WTC11 (cell line): ENCODE data around the gene ATP2B1. TPM values are rescaled to one million over a fixed set of nuclear protein-coding genes. Genes with fewer than 3 reads are reported as not detected.

Source experiments
- ATAC-seq: fragments of 200-7000 bp; cut with Tn5 transposase; 2 replicates; pipeline ENCODE4 v1.10.0; 2021; ENCODE audit warnings: mild to moderate bottlenecking, moderate library complexity
- CTCF ChIA-PET: fragments of 300-600 bp; sonication (Branson Sonifier 250); formaldehyde crosslinking; loops from one replicate; lab custom pipeline; 2021; ENCODE audit warnings: antibody characterized with exemption; lab: Charles Lee
- POLR2A ChIA-PET: fragments of 350-600 bp; sonication (Branson Sonifier 250); formaldehyde crosslinking; loops from one replicate; lab custom pipeline; 2021; ENCODE audit warnings: antibody characterized with exemption; lab: Charles Lee
- DNase-seq: peaks from one replicate; pipeline ENCODE4 v3.0.0; 2021; ENCODE audit warnings: low spot score
- H3K27ac Mint-ChIP-seq: 2 replicates; pipeline ENCODE4 v1.8.0; 2021; ENCODE audit warnings: mixed read lengths
- H3K27me3 Mint-ChIP-seq: 2 replicates; pipeline ENCODE4 v1.8.0; 2021; ENCODE audit warnings: low read depth, mild to moderate bottlenecking, moderate library complexity, mixed read lengths
- H3K36me3 Mint-ChIP-seq: 2 replicates; pipeline ENCODE4 v1.8.0; 2021; ENCODE audit warnings: mixed read lengths
- H3K4me1 Mint-ChIP-seq: 2 replicates; pipeline ENCODE4 v1.8.0; 2022; ENCODE audit warnings: mixed read lengths
- H3K4me3 Mint-ChIP-seq: 2 replicates; pipeline ENCODE4 v1.8.0; 2021; ENCODE audit warnings: mild to moderate bottlenecking, moderate library complexity, mixed read lengths
- H3K9me3 Mint-ChIP-seq: 2 replicates; pipeline ENCODE4 v1.8.0; 2021; ENCODE audit warnings: mixed read lengths
- AR ChIP-seq: fragments of 250-450 bp; sonication (Bioruptor Pico); IDR thresholded peaks from 2 replicates; pipeline ENCODE4 v1.9.0; 2021; ENCODE audit warnings: mild to moderate bottlenecking
- ATF1 ChIP-seq: sonication (generic); formaldehyde crosslinking; IDR thresholded peaks from 2 replicates; pipeline ENCODE4 v1.8.1; 2023; ENCODE audit warnings: mild to moderate bottlenecking, moderate library complexity, missing genetic modification reagents
- ELF4 ChIP-seq: sonication (generic); formaldehyde crosslinking; IDR thresholded peaks from 2 replicates; pipeline ENCODE4 v1.8.1; 2022; ENCODE audit warnings: low read depth, mild to moderate bottlenecking, moderate library complexity, missing genetic modification reagents
- ETV6 ChIP-seq: sonication (generic); formaldehyde crosslinking; IDR thresholded peaks from 2 replicates; pipeline ENCODE4 v1.8.1; 2022; ENCODE audit warnings: mild to moderate bottlenecking, missing genetic modification reagents
- FOXP1 ChIP-seq: sonication (generic); formaldehyde crosslinking; IDR thresholded peaks from 2 replicates; pipeline ENCODE4 v1.8.0; 2022; ENCODE audit warnings: missing genetic modification reagents, mild to moderate bottlenecking, moderate library complexity, borderline replicate concordance
- MYBL2 ChIP-seq: sonication (generic); formaldehyde crosslinking; IDR thresholded peaks from 2 replicates; pipeline ENCODE4 v1.8.1; 2023; ENCODE audit warnings: mild to moderate bottlenecking, moderate library complexity, missing genetic modification reagents
- NR1H2 ChIP-seq: sonication (generic); formaldehyde crosslinking; IDR thresholded peaks from 2 replicates; pipeline ENCODE4 v1.9.0; 2021; ENCODE audit warnings: mild to moderate bottlenecking, moderate library complexity, missing genetic modification reagents
- NR3C1 ChIP-seq: sonication (generic); formaldehyde crosslinking; conservative IDR thresholded peaks from 2 replicates; pipeline ENCODE4 v1.8.1; 2023; ENCODE audit warnings: low read depth, mild to moderate bottlenecking, missing genetic modification reagents
- SMAD4 ChIP-seq: sonication (generic); formaldehyde crosslinking; IDR thresholded peaks from 2 replicates; pipeline ENCODE4 v1.8.0; 2022; ENCODE audit warnings: mild to moderate bottlenecking, missing genetic modification reagents
- SOX15 ChIP-seq: fragments of 250-450 bp; sonication (Bioruptor Pico); IDR thresholded peaks from 2 replicates; pipeline ENCODE4 v1.9.0; 2021; ENCODE audit warnings: mild to moderate bottlenecking
- TEAD4 ChIP-seq: sonication (generic); formaldehyde crosslinking; IDR thresholded peaks from 2 replicates; pipeline ENCODE4 v1.8.0; 2022; ENCODE audit warnings: mild to moderate bottlenecking, missing genetic modification reagents
- USF2 ChIP-seq: sonication (generic); formaldehyde crosslinking; IDR thresholded peaks from 2 replicates; pipeline ENCODE4 v1.8.1; 2023; ENCODE audit warnings: mild to moderate bottlenecking, missing genetic modification reagents, moderate library complexity
- ZBTB21 ChIP-seq: sonication (generic); formaldehyde crosslinking; IDR thresholded peaks from 2 replicates; pipeline ENCODE4 v1.8.1; 2023; ENCODE audit warnings: mild to moderate bottlenecking, missing genetic modification reagents, borderline replicate concordance
- ZNF121 ChIP-seq: sonication (generic); formaldehyde crosslinking; IDR thresholded peaks from 2 replicates; pipeline ENCODE4 v1.8.0; 2023; ENCODE audit warnings: missing genetic modification reagents
- ZNF232 ChIP-seq: sonication (generic); formaldehyde crosslinking; IDR thresholded peaks from 2 replicates; pipeline ENCODE4 v1.8.0; 2022; ENCODE audit warnings: mild to moderate bottlenecking, missing genetic modification reagents
- ZNF396 ChIP-seq: fragments of 250-450 bp; sonication (Bioruptor Pico); IDR thresholded peaks from 2 replicates; pipeline ENCODE4 v1.8.0; 2021; ENCODE audit warnings: mild to moderate bottlenecking, moderate library complexity, borderline replicate concordance
- ZNF423 ChIP-seq: fragments of 250-450 bp; sonication (Bioruptor Pico); IDR thresholded peaks from 2 replicates; pipeline ENCODE4 v2.1.2; 2022; ENCODE audit warnings: mild to moderate bottlenecking, moderate library complexity
- total RNA-seq: library from RNA; stranded (reverse); gene quantifications from 3 replicates; pipeline ENCODE4 v1.2.3, GENCODE V29; 2021
- TF ChIP-seq, protein P1 (sequence below): fragments of 250-450 bp; sonication (Bioruptor Pico); conservative IDR thresholded peaks from 2 replicates; pipeline ENCODE4 v1.9.0; 2021; ENCODE audit warnings: mild to moderate bottlenecking
- TF ChIP-seq, protein P2 (sequence below): sonication (generic); formaldehyde crosslinking; IDR thresholded peaks from 2 replicates; pipeline ENCODE4 v1.8.1; 2023; ENCODE audit warnings: mild to moderate bottlenecking, missing genetic modification reagents, borderline replicate concordance
- TF ChIP-seq, protein P3 (sequence below): sonication (generic); formaldehyde crosslinking; IDR thresholded peaks from 2 replicates; pipeline ENCODE4 v1.8.1; 2022; ENCODE audit warnings: missing genetic modification reagents, borderline replicate concordance

ATP2B1 gene
- total RNA-seq, 1 experiment from 2014 or later = 31.7 TPM

- TF ChIP-seq ATF1 (CRISPR knock-in tag) = no peak
Measured at GRCh38 chr12:89710873-89711750, 2.5 kb upstream of the ATP2B1 start (continued).

DNA sequence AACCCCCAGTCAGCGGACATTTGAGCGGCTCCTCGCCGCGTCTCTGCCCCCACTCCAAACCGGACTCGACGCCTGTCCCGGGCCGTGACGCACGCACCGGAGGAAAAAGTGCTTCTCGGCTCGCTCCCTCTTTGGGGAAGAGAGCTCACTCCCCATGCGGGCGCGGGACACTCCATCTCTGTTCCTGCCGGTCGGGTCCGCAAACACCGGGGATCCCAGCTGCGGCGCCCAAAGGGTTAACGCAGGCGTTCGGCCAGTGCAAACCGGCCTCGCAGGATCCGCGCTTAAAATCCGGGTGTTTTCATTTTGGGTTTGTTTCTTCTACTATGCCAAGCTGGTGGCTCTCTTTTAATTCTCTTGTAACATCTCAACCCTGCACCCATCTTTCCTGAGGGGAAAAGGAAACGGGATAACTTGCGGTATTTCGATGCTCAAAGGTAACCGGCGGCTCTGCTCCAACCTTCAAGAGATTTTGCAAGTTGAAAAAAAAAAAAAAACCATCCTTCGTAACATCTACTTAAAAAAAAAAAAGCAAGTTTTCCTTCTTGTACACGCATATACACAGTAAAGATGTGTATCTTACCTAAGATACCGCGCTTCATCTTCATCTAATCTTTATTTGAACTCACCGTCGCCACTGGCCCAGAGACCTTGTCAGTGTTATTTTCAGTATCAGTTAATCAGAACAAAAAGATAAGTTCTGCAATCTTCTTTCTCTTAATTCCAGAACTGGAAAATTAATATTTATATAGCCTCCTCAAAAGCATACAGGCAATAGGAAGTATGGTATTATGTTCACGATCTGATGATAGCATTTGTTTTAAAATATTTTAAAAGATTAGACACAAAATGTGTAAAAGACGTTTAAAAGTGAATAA, 1.6 kb upstream of the ATP2B1 start:
- H3K4me1 Mint-ChIP-seq = peaks cover 14% of the 10 kb centered on the region
- H3K9me3 Mint-ChIP-seq = peaks cover 25% of the 10 kb centered on the region
- H3K27ac Mint-ChIP-seq = peak overlapping the region; percentile 94
- H3K36me3 Mint-ChIP-seq = peaks cover 17% of the 10 kb centered on the region
- peaks cover 53% of the 10 kb centered on the region for H3K27me3 Mint-ChIP-seq
- CTCF ChIA-PET = interaction anchor here (0.5 kb wide), 1 partner anchor 1145 kb away, joined by 4 read pairs; no protein-coding TSS in a partner anchor
- H3K4me3 Mint-ChIP-seq = peak overlapping the region; percentile 84
- POLR2A ChIA-PET = interaction anchor here (0.6 to 1.4 kb wide), 6 partner anchors 10 to 1531 kb away, joined by 3 to 13 read pairs (median 4); no protein-coding TSS in a partner anchor
- ATAC-seq (peak; percentile 1), DNase-seq (peak; percentile 74)
- 0 out of 2 replicates have a peak, but pooled peaks have one; percentile 36 for TF ChIP-seq MYBL2 (CRISPR knock-in tag)
- no peak for TF ChIP-seq ZNF232 (CRISPR knock-in tag)
- TF ChIP-seq, protein P1, sequence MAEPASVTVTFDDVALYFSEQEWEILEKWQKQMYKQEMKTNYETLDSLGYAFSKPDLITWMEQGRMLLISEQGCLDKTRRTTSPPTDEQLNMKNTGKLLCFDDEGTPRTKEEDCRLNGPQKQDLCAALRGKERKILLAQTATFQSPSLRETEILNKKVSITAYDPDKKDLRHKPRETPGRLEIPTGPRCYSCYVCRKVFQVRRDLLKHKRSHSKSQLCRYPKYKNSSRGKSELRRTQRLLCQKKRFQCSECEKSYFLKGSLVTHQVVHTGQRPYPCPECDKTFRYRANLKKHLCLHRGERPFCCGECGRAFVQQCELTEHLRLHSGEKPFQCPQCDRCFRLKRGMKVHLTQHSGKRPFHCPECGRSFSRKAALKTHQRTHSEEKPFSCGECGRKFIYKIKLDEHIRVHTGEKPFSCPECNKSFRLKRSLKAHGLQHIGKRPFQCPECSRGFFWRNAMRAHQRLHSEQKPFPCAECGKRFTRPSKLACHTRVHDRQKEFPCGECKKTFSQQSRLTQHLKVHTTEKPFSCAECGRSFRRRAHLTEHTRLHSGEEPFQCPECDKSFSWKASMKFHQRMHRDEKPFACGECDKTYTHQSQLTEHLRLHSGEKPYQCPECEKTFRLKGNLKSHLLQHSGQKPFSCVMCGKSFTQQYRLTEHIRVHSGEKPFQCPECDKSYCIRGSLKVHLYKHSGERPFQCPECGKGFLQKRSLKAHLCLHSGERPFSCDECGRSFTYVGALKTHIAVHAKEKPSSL (CRISPR knock-in tag) = no peak
- no peak for TF ChIP-seq NR1H2 (CRISPR knock-in tag)
- TF ChIP-seq ZNF423 (CRISPR knock-in tag) = no peak
- no peak for TF ChIP-seq ELF4
- TF ChIP-seq AR (CRISPR knock-in tag) = no peak
- no peak for TF ChIP-seq ZNF121
- no peak for TF ChIP-seq NR3C1 (CRISPR knock-in tag)
- no peak for TF ChIP-seq SOX15 (CRISPR knock-in tag)
- TF ChIP-seq, protein P2, sequence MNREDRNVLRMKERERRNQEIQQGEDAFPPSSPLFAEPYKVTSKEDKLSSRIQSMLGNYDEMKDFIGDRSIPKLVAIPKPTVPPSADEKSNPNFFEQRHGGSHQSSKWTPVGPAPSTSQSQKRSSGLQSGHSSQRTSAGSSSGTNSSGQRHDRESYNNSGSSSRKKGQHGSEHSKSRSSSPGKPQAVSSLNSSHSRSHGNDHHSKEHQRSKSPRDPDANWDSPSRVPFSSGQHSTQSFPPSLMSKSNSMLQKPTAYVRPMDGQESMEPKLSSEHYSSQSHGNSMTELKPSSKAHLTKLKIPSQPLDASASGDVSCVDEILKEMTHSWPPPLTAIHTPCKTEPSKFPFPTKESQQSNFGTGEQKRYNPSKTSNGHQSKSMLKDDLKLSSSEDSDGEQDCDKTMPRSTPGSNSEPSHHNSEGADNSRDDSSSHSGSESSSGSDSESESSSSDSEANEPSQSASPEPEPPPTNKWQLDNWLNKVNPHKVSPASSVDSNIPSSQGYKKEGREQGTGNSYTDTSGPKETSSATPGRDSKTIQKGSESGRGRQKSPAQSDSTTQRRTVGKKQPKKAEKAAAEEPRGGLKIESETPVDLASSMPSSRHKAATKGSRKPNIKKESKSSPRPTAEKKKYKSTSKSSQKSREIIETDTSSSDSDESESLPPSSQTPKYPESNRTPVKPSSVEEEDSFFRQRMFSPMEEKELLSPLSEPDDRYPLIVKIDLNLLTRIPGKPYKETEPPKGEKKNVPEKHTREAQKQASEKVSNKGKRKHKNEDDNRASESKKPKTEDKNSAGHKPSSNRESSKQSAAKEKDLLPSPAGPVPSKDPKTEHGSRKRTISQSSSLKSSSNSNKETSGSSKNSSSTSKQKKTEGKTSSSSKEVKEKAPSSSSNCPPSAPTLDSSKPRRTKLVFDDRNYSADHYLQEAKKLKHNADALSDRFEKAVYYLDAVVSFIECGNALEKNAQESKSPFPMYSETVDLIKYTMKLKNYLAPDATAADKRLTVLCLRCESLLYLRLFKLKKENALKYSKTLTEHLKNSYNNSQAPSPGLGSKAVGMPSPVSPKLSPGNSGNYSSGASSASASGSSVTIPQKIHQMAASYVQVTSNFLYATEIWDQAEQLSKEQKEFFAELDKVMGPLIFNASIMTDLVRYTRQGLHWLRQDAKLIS (CRISPR knock-in tag) = no peak
- TF ChIP-seq ZNF396 (CRISPR knock-in tag) = no peak
- 0 out of 2 replicates have a peak, but pooled peaks have one; percentile 18 for TF ChIP-seq FOXP1
- no peak for TF ChIP-seq SMAD4
- TF ChIP-seq USF2 (CRISPR knock-in tag) = no peak
- TF ChIP-seq ZBTB21 (CRISPR knock-in tag) = no peak
- TF ChIP-seq ETV6 (CRISPR knock-in tag) = no peak
- TF ChIP-seq TEAD4 (CRISPR knock-in tag) = no peak
- TF ChIP-seq, protein P3, sequence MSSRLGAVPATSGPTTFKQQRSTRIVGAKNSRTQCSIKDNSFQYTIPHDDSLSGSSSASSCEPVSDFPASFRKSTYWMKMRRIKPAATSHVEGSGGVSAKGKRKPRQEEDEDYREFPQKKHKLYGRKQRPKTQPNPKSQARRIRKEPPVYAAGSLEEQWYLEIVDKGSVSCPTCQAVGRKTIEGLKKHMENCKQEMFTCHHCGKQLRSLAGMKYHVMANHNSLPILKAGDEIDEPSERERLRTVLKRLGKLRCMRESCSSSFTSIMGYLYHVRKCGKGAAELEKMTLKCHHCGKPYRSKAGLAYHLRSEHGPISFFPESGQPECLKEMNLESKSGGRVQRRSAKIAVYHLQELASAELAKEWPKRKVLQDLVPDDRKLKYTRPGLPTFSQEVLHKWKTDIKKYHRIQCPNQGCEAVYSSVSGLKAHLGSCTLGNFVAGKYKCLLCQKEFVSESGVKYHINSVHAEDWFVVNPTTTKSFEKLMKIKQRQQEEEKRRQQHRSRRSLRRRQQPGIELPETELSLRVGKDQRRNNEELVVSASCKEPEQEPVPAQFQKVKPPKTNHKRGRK = no peak
